HG02623 (cell line): ENCODE measurements around the gene OVOL1.
"Not testable (repeated sequence)": the region's sequence is repeated elsewhere in the genome, so short reads cannot be mapped to it uniquely, and the experiment has no call there.

Source experiments
- ATAC-seq: cut with Tn5 transposase; IDR thresholded peaks from one replicate; pipeline ENCODE4 v1.9.1; 2021; ENCODE audit warnings: moderate library complexity; ENCODE audit not compliant: unreplicated experiment

OVOL1 gene

DNA sequence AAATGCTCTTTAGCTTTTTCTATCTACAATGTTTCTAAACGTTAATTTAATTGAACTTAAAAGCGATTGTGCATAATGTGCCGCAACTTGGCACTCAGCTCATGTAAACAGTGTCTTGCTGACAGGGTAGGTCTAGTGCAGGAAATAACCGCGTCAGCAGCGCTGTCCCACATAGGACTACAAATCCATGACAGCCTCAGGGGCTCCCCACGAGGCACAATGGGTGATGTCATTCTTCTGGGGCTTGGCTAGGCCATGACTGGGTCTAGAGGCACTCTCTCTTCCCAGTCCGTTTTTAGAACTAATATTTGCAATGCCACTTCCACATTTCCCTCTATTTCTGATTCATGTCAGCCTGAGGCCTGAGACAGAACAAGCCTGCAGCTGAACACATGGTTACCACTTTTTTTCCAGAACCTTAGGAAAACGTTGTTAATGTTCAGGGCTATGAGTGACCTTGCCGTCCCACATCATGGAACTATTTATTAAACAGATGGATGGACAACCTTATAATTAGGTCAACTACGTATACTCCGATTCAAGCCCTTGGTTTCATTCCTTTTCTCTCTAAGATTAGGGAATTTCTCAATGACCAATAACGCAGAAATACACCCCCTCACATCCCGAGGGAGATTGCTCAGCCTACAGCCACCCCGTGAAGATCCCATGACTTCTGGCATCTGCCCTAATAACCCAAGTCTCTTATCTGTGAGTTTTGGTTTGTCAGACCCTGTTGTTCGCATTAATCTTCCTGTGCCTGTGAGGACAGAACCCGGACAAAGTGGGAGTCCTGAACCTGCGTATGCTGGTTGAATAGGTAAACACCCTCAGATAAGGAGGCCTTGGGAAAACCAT lies 27.5 kb downstream of the OVOL1 start:
- no peak for ATAC-seq

DNA sequence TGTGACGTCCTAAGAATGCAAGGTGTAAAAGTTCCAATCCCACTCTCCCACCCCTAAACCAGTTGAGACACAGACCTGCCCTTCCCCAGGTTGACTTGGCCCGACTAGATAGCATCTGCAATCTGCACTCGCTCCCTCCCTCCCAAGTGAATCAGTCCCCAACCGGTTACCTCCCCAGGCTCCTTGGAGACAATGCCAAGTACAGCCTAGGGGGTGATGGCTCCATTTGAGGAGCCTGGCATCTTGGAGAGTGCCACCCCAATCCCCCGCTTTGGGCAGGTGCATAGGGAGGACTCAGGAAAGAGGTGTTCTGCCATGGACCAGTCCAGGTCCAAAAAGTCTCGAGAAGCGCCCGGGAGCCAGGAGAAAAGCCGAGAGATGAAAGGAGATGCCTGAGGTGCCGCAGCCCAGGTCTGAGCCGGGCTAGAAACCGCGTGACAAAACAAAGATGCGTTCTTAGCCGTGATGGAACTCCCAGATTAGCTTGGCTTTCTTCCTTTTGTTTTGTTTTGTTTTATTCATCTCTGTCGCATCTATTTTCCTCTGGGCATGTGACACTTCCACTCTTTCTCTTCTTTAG lies 28.2 kb downstream of the OVOL1 start:
- ATAC-seq = no peak

DNA sequence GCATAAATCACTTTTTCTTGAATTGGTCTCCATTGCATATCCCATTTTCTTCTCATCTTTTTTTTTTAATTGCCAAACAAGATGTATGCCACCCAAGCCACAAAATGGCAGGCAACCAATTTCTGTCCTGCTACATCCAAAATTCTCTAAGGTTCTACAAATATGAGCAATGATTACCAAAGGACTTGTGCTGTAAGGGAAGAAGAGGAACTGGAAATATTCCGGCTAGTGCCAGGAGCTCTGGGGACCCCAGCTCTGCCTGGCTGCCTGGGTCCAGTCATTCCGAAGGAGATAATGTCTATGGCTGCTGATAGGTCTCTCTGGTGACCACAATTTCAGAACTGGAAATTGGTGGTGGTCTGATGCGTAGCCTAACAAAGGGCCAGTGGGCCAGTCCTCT lies 29.8 kb downstream of the OVOL1 start:
- no peak for ATAC-seq

DNA sequence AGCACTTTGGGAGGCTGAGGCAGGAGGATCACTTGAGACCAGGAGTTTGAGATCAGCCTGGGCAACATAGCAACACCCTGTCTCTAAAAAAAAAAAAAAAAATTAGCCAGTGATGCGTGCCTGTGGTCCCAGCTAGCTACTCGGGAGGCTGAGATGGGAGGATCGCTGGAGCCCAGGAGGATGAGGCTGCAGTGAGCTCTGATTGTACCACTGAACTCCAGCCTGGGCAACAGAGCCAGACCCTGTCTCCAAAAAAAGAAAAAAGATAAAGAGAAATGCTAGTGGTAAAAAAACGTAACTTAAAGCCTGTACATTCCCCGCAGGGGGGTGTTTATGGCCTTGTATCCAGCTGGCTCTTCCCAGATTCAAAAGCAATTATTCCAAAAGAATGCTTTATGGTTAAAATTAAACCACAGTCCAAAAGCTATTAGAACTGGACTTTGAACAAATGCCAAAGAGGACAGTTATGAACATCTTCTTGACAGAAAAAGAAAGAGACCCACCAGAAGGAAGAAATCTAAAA lies 30.5 kb downstream of the OVOL1 start:
- no peak for ATAC-seq

DNA sequence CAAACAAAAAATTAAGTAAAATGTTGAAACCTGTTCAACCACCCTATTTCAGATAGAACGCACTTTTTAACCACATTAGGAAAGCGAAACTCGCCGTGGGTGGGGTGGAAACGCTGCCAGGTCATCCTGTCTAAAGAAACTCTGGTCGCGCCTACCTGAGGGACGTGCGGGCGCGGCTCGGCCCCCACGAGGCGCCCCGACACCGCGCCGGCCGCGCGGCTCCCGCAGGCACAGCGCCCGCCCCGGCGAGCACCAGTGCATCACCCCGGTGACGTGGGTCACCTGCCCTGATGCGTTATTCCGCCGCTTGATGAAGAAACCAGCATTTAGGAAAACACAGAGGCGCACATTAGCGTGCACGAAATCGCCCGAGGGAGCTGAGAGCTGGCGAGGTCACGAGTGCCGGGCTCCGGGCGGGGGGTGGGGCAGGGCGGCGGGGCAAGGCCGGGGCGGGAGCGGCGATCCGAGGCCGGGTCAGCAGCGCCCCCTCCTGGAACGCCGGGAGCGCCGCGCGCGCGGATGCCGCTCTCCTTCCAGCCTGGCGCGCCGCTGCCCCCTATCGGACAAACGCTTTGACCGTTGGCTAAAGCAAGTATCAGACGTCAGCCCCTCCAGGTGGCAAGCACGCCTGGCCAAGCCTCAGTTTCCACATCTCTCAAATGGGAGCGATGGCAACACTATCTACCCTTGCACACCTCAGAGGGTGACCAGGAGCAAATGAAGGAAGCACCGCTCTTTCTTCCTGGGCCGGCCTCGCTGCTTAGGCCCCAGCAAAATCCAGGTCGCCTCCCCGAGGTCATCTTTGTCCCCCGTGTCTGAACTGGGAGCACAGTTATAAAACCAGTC lies 31.2 kb downstream of the OVOL1 start:
- ATAC-seq = peak; percentile 78

DNA sequence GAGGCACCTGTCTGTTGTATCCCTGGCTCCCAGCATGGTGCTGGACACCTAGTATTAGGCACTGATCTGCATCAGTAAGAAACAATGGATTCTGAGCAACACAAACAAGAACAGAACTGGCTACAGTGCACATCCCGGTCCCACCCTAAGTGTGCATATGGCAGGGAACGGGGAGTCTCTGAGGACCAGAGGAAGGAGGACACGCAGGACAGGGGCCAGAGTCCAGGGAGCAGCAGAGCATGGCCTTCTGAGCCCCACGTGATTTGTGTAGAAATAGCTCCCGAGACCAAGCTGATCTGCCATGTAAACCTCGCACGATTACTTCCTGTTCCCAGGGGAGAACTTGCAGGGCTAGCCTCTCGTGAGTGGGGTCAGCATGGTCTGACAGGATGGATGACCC lies 34.2 kb downstream of the OVOL1 start:
- ATAC-seq = no peak

DNA sequence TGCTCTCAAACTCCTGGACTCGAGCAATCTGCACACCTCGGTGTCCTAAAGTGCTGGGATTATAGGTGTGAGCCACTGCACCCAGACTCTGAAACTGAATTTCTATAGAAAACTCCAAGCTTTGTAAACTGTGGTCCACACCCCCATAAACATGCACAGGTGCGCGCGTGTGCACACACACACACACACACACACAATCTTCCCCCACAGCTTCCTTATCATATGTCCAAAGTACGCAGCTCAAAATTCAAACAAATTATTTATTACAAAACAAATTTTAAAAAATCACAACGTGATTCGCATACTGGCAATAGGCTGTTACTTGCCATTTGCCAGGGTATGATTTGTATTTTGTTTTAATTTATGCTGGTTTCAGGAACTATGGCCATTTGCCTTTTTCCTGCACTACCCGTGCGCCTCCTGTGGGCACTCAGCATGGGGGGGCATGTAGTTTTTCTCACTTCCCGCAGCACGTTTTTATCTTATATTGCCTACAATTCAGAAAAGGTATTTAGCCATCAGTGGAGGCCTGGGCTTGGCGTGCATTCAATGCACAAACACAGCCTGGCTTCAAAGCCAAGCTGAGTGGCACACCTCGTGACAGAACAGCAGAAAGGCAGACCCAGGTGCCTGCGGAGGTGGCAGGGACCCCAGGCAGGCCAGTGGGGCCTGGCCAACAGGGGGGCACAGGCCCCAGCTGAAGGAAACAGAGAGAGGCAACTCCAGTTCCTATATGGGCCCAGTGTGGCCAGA lies 36.1 kb downstream of the OVOL1 start:
- ATAC-seq = no peak

DNA sequence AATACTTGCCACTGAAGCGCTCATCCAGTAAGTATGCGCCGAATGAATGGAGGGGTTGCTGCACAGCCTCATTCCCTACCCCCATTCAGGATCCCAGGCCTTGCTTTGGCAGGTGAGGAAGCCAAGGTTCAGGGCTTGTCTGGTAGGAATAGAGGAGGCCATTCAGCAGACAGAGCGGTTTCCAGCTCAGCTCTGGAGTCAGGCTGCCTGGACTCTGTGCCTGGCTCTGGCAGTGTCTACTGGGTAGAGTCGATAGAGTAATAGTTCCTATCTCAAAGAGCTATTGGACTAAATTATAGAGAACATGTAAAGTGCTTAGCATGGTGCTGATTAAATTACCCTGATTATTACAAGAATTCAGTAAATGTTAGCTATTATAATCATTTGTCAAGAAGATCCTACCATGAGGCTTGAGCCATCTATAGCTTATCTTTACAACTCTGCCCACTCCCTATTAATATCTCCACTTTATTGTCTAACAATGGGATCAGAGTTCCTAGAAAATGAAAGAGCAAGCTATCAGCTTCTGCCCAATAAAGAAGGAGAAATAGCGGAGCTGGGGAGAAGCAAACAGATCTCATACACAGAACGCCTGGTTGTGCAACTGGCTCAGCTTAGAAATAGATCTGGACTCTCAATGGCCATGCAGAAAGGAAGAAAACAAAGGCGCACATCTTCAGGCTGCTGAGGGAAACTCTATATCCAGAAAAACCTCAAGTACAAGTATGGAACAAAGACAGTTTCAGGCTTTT lies 40.3 kb downstream of the OVOL1 start:
- no peak for ATAC-seq

DNA sequence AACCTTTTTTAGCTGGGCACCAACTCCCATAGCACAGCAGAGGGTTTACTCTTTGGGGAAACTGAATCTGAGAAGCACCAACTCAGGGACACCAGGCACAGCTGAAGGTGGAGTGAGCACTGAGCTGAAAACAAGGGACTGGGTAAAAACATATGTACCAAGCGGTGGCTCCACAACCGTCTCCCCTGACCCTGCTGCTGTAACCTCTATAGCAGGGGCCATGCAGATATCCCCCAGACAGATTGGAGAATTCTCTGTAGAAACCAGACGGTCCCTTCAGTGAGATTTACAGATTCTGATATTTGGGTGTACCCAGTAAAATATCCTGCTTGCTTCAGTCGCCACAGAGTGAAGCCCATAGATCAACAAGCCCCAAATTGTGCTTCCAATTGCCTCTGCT lies 42.6 kb downstream of the OVOL1 start:
- ATAC-seq = no peak

DNA sequence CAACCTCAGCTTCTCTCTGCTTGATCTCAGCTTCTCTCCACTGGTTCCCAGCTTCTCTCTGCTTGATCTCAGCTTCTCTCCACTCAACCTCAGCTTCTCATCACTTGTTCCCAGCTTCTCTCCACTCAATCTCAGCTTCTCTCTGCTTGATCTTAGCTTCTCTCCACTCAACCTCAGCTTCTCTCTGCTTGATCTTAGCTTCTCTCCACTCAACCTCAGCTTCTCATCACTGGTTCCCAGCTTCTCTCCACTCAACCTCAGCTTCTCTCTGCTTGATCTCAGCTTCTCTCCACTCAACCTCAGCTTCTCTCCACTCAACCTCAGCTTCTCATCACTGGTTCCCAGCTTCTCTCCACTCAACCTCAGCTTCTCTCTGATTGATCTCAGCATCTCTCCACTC lies 45.4 kb downstream of the OVOL1 start:
- not testable (repeated sequence) for ATAC-seq

DNA sequence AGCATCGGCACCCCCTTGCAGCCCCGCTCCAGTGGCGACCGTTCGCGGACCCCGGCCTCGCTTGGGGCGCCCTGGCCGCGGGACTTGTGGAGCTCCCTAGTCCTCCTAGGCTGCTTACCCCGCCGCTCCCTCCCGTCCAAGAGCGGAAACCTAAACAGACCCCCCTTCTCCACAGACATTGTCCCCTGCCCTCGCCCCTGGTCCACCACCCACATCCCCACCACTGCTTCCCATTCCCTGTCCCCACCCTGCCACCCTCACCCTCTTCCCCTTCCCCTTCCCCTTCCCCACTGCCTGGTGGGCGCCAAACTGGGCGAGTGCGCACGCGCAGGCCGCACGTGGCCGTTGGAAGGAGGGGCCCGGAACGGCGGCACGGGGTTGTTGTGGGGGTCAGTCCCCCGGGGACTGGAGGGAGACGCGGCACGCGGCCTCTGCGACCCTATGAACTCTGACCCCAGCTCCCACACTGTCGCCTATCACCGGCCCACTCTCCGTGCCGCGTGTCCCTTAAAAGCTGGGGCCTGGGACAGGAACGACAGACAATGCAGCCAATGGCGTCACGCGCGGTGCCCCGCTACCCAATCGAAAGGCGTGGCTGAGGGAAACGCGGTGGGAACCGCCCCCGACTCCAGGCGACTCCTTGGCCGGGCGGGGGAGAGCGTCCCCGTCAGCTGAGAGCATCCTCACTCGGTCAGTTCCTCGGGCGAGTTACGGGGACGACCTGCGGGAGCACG lies 46.6 kb downstream of the OVOL1 start, which contains the start of gene SNX32:
Gene SNX32 (plus strand): TSS at position 667 of the 734 bp plus-strand sequence. CDS start 103 bp downstream, outside the sequence.
- peak; percentile 89 for ATAC-seq

DNA sequence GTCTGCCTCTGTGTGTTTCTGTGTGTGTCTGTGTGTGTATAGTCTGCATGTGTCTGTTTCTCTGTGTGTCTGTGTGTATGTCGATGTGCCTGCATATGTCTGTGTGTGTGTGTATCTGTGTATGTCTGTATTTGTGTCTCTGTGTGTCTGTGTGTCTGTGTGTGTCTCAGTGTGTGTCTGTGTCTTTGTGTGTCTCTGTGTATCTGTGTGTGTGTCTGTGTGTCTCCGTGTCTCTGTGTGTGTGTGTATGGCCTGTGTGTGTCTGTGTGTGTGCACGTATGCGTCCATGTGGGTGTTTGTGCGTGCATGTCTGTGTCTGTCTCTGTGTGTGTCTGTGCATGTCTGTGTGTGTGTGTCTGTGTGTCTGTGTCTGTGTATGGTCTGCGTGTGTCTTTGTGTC lies 47.3 kb downstream of the OVOL1 start:
- ATAC-seq = no peak

DNA sequence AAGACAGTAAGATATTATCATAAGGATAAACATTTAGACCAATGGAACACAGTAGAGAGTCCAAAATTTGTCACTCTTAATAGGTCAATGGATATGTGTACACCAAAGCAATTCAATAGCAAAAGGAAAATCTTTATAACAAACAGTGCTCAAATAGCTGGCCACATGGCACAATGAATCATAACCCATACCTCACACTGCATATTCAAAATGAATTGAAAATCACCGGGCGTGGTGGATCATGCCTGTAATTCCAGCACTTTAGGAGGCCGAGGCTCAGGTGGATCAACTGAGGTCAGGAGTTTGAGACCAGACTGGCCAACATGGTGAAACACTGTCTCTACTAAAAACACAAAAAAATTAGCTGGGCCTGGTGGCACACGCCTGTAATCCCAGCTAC lies 55.3 kb downstream of the OVOL1 start:
- no peak for ATAC-seq

DNA sequence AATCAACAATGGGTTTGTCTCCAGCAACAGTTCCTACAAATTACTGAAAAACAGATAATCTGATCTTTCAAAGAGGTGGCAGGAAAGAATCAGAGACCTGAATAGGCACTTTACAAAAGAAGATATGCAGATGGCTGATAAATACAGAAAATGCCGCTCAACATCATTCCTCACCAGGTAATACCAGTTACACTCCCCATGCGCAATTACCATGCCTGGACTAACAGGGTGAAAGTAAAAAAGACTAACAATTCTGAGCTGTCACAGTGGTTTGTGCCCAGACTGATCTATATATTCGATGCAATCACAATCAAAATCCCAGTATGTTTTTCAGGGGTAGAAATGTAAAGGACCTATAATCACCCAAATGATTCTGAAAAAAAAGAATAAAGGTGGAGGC lies 56.9 kb downstream of the OVOL1 start:
- ATAC-seq = no peak

DNA sequence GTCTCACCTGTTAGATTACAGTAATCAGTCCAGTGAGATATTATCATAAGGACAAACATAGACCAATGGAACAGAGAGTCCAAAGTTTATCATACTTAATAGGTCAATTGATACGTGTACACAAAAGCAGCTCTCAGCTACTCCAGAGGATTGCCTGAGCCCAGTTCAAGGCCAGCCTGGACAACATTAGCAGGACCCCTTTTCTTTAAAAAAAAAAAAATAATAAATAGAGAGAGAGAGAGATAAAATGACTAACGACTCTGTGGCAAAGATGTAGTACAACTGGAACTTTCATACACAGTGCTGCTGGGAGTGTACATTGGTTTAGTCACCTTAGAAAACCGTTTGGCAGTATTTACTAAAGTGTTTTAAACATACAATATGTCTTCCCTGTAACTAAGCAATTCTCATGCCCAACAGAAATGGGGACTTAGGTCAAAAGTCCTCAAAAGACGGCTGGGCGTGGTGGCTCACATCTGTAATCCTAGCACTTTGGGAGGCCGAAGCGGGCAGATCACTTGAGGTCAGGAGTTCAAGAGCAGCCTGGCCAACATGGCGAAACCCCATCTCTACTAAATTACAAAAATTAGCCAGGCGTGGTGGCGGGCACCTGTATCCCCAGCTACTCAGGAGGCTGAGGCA lies 57.5 kb downstream of the OVOL1 start:
- no peak for ATAC-seq
